OCI-LY7 (cell line): ENCODE data around the gene ZNF438. TPM values are rescaled to one million over a fixed set of nuclear protein-coding genes. Genes with fewer than 3 reads are reported as not detected.

Source experiments
- BruUV-seq: library from RNA; stranded (reverse); fragments of 400-500 nt; replicated peaks from 2 replicates; lab custom pipeline; 2021; lab: Mats Ljungman, UMichigan
- CTCF ChIA-PET: fragments of 300-600 bp; sonication (Branson Sonifier 250); formaldehyde crosslinking; loops from one replicate; lab custom pipeline; 2022; ENCODE audit warnings: antibody characterized with exemption; ENCODE audit not compliant: unreplicated experiment; lab: Charles Lee
- POLR2A ChIA-PET: fragments of 300-600 bp; sonication (Branson Sonifier 250); formaldehyde crosslinking; loops from one replicate; lab custom pipeline; 2022; ENCODE audit warnings: antibody characterized with exemption; lab: Charles Lee
- DNase-seq: peaks from one replicate; pipeline ENCODE4 v3.0.0-alpha.2; 2015; ENCODE audit warnings: low spot score
- H2AFZ ChIP-seq: fragments of 200-600 bp; sonication (generic), shearing (Covaris generic); 2 replicates; pipeline ENCODE4 v1.6.1; 2014; ENCODE audit warnings: mild to moderate bottlenecking, antibody characterized with exemption, low read length, moderate library complexity
- H3K27ac ChIP-seq: fragments of 200-600 bp; sonication (generic); 2 replicates; pipeline ENCODE4 v1.5.1; 2014; ENCODE audit warnings: mixed run types, low read depth, mild to moderate bottlenecking, moderate library complexity, low read length, inconsistent platforms; ENCODE audit not compliant: poor library complexity, severe bottlenecking
- H3K36me3 ChIP-seq: fragments of 200-600 bp; sonication (generic); 2 replicates; pipeline ENCODE4 v1.6.1; 2014; ENCODE audit warnings: mild to moderate bottlenecking, antibody characterized with exemption, low read length, moderate library complexity, mixed read lengths; ENCODE audit not compliant: insufficient read depth
- H3K4me1 ChIP-seq: fragments of 200-600 bp; sonication (generic); 2 replicates; pipeline ENCODE4 v1.5.1; 2014; ENCODE audit warnings: mild to moderate bottlenecking, low read length; ENCODE audit not compliant: insufficient read depth, poor library complexity, severe bottlenecking
- H3K4me2 ChIP-seq: fragments of 200-600 bp; sonication (generic); 2 replicates; pipeline ENCODE4 v1.6.1; 2014; ENCODE audit warnings: mild to moderate bottlenecking, low read length
- H3K4me3 ChIP-seq: fragments of 200-600 bp; sonication (generic); 2 replicates; pipeline ENCODE4 v1.5.1; 2014; ENCODE audit warnings: mild to moderate bottlenecking, low read depth, low read length; ENCODE audit not compliant: poor library complexity, severe bottlenecking
- H3K79me2 ChIP-seq: fragments of 200-600 bp; sonication (generic); 2 replicates; pipeline ENCODE4 v1.6.1; 2016; ENCODE audit warnings: low read depth, mild to moderate bottlenecking, low read length, moderate library complexity, mixed read lengths; ENCODE audit not compliant: insufficient read depth
- H3K9me2 ChIP-seq: fragments of 200-600 bp; sonication (generic); 2 replicates; pipeline ENCODE4 v1.6.1; 2016; ENCODE audit warnings: mild to moderate bottlenecking, low read length, mixed read lengths; ENCODE audit not compliant: insufficient read depth
- H3K9me3 ChIP-seq: fragments of 200-600 bp; sonication (generic); 2 replicates; pipeline ENCODE4 v1.6.1; 2014; ENCODE audit warnings: mild to moderate bottlenecking, mixed run types, low read length, mixed read lengths
- H4K20me1 ChIP-seq: fragments of 200-600 bp; sonication (generic); 2 replicates; pipeline ENCODE4 v1.6.1; 2014; ENCODE audit warnings: mild to moderate bottlenecking, antibody characterized with exemption, low read length, moderate library complexity, mixed read lengths; ENCODE audit not compliant: insufficient read depth
- EZH2phosphoT487 ChIP-seq: fragments of 200-600 bp; sonication (generic); IDR thresholded peaks from 2 replicates; pipeline ENCODE4 v1.6.1; 2018; ENCODE audit warnings: low read depth, borderline replicate concordance, mild to moderate bottlenecking, mixed run types, antibody characterized with exemption, low read length, moderate library complexity, mixed read lengths
- intact Hi-C: fragments of 100-400 bp; cut with micrococcal nuclease; formaldehyde crosslinking; loops from one replicate; pipeline ENCODE4 v1.10.0; 2022; ENCODE audit not compliant: unreplicated experiment
- total RNA-seq, 2 experiments: library from RNA; depleted of rRNA in 1 of 2; stranded (reverse); fragments of >200 nt in 1 of 2; shearing (Covaris generic) in 1 of 2; gene quantifications; 2 replicates each; pipeline ENCODE4 v1.2.3, GENCODE V29; 2014 to 2022
- TF ChIP-seq, protein P1 (sequence below): fragments of 200-600 bp; sonication (generic); conservative IDR thresholded peaks from 2 replicates; pipeline ENCODE4 v1.5.1; 2014; ENCODE audit warnings: mild to moderate bottlenecking, antibody characterized with exemption, low read length, moderate library complexity, mixed read lengths

ZNF438 gene
- total RNA-seq, 2 experiments from 2014 or later, result 2.0 to 2.5 TPM

- intact Hi-C loops, result no loop called here
These were observed 219.4 kb downstream of the ZNF438 start for GRCh38 chr10:30812018-30812851.

DNA sequence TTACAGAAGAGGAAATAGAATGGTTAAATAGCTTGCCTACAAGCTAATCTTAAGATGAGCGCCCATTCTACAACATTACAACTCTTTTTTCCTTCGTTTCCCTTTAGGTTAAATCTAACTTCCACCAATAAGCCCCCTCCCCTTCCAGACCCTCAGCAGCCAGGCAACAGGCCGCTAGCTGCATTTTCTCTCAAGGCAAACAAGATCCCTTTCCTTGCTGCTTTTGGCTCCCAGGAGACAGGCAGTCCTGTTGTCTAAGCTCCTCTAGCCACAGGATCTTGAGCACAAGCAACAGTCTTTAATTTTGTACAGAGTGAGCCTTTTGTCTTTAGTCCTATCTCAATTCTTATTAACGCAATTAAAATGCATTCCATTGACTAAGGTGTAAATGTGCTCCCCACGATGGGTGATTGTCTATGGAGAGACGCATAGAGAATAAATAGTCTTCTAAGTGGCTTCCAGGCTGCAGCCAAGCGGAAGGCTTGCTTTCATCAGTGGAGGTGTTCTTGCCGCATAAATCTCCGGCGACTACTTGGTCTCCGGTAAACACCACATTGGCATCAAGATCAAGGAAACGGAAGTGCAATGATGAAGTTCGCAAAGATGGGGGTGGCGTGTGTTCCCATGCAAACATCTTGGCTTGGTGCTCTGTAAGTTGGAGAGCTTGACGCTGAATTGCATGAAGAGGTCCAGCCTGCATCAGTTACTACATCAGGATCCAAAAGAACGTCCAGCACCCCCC, 220.2 kb downstream of the ZNF438 start:
- intact Hi-C loops, result no loop called here
- TF ChIP-seq EZH2phosphoT487, result no peak
- TF ChIP-seq, protein P1, sequence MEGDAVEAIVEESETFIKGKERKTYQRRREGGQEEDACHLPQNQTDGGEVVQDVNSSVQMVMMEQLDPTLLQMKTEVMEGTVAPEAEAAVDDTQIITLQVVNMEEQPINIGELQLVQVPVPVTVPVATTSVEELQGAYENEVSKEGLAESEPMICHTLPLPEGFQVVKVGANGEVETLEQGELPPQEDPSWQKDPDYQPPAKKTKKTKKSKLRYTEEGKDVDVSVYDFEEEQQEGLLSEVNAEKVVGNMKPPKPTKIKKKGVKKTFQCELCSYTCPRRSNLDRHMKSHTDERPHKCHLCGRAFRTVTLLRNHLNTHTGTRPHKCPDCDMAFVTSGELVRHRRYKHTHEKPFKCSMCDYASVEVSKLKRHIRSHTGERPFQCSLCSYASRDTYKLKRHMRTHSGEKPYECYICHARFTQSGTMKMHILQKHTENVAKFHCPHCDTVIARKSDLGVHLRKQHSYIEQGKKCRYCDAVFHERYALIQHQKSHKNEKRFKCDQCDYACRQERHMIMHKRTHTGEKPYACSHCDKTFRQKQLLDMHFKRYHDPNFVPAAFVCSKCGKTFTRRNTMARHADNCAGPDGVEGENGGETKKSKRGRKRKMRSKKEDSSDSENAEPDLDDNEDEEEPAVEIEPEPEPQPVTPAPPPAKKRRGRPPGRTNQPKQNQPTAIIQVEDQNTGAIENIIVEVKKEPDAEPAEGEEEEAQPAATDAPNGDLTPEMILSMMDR, result no peak
- Histone ChIP-seq H3K27ac (no peak overlapping the region), H2AFZ (no peak overlapping the region), H4K20me1 (no peaks in the 10 kb centered on the region), H3K4me3 (no peak overlapping the region), H3K79me2 (no peaks in the 10 kb centered on the region), H3K4me2 (no peak overlapping the region), H3K36me3 (no peaks in the 10 kb centered on the region), H3K9me2 (no peaks in the 10 kb centered on the region), H3K9me3 (no peaks in the 10 kb centered on the region), H3K4me1 (no peaks in the 10 kb centered on the region)
- CTCF ChIA-PET, result no interaction called here
- no peak for DNase-seq
- no TSS peak for BruUV-seq
- POLR2A ChIA-PET, result no interaction called here

More at GRCh38 chr10:30812018-30812851, 219.4 kb downstream of the ZNF438 start:
- H4K20me1 ChIP-seq, result no peaks in the 10 kb centered on the region
- no peak overlapping the region for H3K4me3 ChIP-seq
- TF ChIP-seq, protein P1, result no peak
- no peaks in the 10 kb centered on the region for H3K9me2 ChIP-seq
- no peaks in the 10 kb centered on the region for H3K79me2 ChIP-seq
- no TSS peak for BruUV-seq
- no peaks in the 10 kb centered on the region for H3K9me3 ChIP-seq
- no peak overlapping the region for H2AFZ ChIP-seq
- ChIA-PET CTCF (no interaction called here), POLR2A (interaction anchor here (0.5 to 0.7 kb wide), 2 partner anchors 67 to 74 kb away, joined by 3 to 8 read pairs; no protein-coding TSS in a partner anchor)
- no peak for DNase-seq
- H3K36me3 ChIP-seq, result no peaks in the 10 kb centered on the region
- no peak overlapping the region for H3K4me2 ChIP-seq
- H3K27ac ChIP-seq, result no peak overlapping the region
- no peaks in the 10 kb centered on the region for H3K4me1 ChIP-seq

GRCh38 chr10:30810416-30810815, 221.2 kb downstream of the ZNF438 start:
- Histone ChIP-seq H4K20me1 (no peaks in the 10 kb centered on the region), H3K4me3 (no peak overlapping the region), H3K4me1 (no peaks in the 10 kb centered on the region), H3K36me3 (no peaks in the 10 kb centered on the region), H3K79me2 (no peaks in the 10 kb centered on the region), H3K9me2 (no peaks in the 10 kb centered on the region), H2AFZ (no peak overlapping the region), H3K27ac (no peak overlapping the region), H3K4me2 (no peak overlapping the region), H3K9me3 (no peaks in the 10 kb centered on the region)
- intact Hi-C loops, result no loop called here
- CTCF ChIA-PET, result no interaction called here
- no peak for TF ChIP-seq EZH2phosphoT487
- TF ChIP-seq, protein P1, result no peak
- DNase-seq, result no peak
- BruUV-seq, result no TSS peak
- POLR2A ChIA-PET, result no interaction called here
